HG02885 (cell line): ENCODE measurements around the gene PLXNC1.

Source experiments
- ATAC-seq: cut with Tn5 transposase; IDR thresholded peaks from one replicate; pipeline ENCODE4 v1.9.1; 2021; ENCODE audit warnings: mild to moderate bottlenecking; ENCODE audit not compliant: unreplicated experiment, poor library complexity

PLXNC1 gene

GRCh38 chr12:94133964-94134795 is 14.2 kb upstream of the PLXNC1 start:
- ATAC-seq = peak; percentile 63

- no peak for ATAC-seq
Measured at GRCh38 chr12:94135896-94136295, 12.5 kb upstream of the PLXNC1 start.

GRCh38 chr12:94139816-94140215 is 8.6 kb upstream of the PLXNC1 start:
- ATAC-seq = no peak

GRCh38 chr12:94140556-94140955 is 7.8 kb upstream of the PLXNC1 start:
- ATAC-seq = no peak

- ATAC-seq = no peak
Measured at GRCh38 chr12:94141004-94141764, 7.2 kb upstream of the PLXNC1 start.

GRCh38 chr12:94141892-94142291 is 6.5 kb upstream of the PLXNC1 start:
- no peak for ATAC-seq

- no peak for ATAC-seq
Measured at GRCh38 chr12:94143438-94143837, 4.9 kb upstream of the PLXNC1 start.

GRCh38 chr12:94143951-94144350 is 4.4 kb upstream of the PLXNC1 start:
- no peak for ATAC-seq

GRCh38 chr12:94144781-94145180 is 3.6 kb upstream of the PLXNC1 start:
- no peak for ATAC-seq

GRCh38 chr12:94145191-94145983 is 3.0 kb upstream of the PLXNC1 start:
- no peak for ATAC-seq

- no peak for ATAC-seq
Measured at GRCh38 chr12:94146166-94146936, 2.0 kb upstream of the PLXNC1 start.

GRCh38 chr12:94147387-94147990 is 888 bp upstream of the PLXNC1 start:
- no peak for ATAC-seq

GRCh38 chr12:94148739-94149118 is 352 bp downstream of the PLXNC1 start:
- ATAC-seq = no peak

GRCh38 chr12:94149119-94149780 is 873 bp downstream of the PLXNC1 start:
- ATAC-seq = peak; percentile 42

- peak; percentile 7 for ATAC-seq
Measured at GRCh38 chr12:94149781-94150239, 1.4 kb downstream of the PLXNC1 start.

- ATAC-seq = no peak
Measured at GRCh38 chr12:94150240-94151121, 2.1 kb downstream of the PLXNC1 start.

GRCh38 chr12:94151582-94151981 is 3.2 kb downstream of the PLXNC1 start:
- no peak for ATAC-seq
